WTC11 (cell line): Measurements from ENCODE around the gene EWSR1. TPM values are rescaled to one million over a fixed set of nuclear protein-coding genes. Genes with fewer than 3 reads are reported as not detected.

ENCODE experiments used
- ATAC-seq: fragments of 200-7000 bp; cut with Tn5 transposase; 2 replicates; pipeline ENCODE4 v1.10.0; 2021; ENCODE audit warnings: mild to moderate bottlenecking, moderate library complexity
- CTCF ChIA-PET: fragments of 300-600 bp; sonication (Branson Sonifier 250); formaldehyde crosslinking; loops from one replicate; lab custom pipeline; 2021; ENCODE audit warnings: antibody characterized with exemption; lab: Charles Lee
- POLR2A ChIA-PET: fragments of 350-600 bp; sonication (Branson Sonifier 250); formaldehyde crosslinking; loops from one replicate; lab custom pipeline; 2021; ENCODE audit warnings: antibody characterized with exemption; lab: Charles Lee
- DNase-seq: peaks from one replicate; pipeline ENCODE4 v3.0.0; 2021; ENCODE audit warnings: low spot score
- H3K27ac Mint-ChIP-seq: 2 replicates; pipeline ENCODE4 v1.8.0; 2021; ENCODE audit warnings: mixed read lengths
- H3K27me3 Mint-ChIP-seq: 2 replicates; pipeline ENCODE4 v1.8.0; 2021; ENCODE audit warnings: low read depth, mild to moderate bottlenecking, moderate library complexity, mixed read lengths
- H3K36me3 Mint-ChIP-seq: 2 replicates; pipeline ENCODE4 v1.8.0; 2021; ENCODE audit warnings: mixed read lengths
- H3K4me1 Mint-ChIP-seq: 2 replicates; pipeline ENCODE4 v1.8.0; 2022; ENCODE audit warnings: mixed read lengths
- H3K4me3 Mint-ChIP-seq: 2 replicates; pipeline ENCODE4 v1.8.0; 2021; ENCODE audit warnings: mild to moderate bottlenecking, moderate library complexity, mixed read lengths
- H3K9me3 Mint-ChIP-seq: 2 replicates; pipeline ENCODE4 v1.8.0; 2021; ENCODE audit warnings: mixed read lengths
- CBFB ChIP-seq: sonication (generic); formaldehyde crosslinking; IDR thresholded peaks from 2 replicates; pipeline ENCODE4 v1.8.1; 2022; ENCODE audit warnings: mild to moderate bottlenecking, low read depth, missing genetic modification reagents
- CREB1 ChIP-seq: sonication (generic); formaldehyde crosslinking; IDR thresholded peaks from 2 replicates; pipeline ENCODE4 v1.8.0; 2023; ENCODE audit warnings: mild to moderate bottlenecking, missing genetic modification reagents
- ESRRA ChIP-seq: sonication (generic); formaldehyde crosslinking; IDR thresholded peaks from 2 replicates; pipeline ENCODE4 v1.8.1; 2022; ENCODE audit warnings: mild to moderate bottlenecking, missing genetic modification reagents, borderline replicate concordance
- FOXP1 ChIP-seq: sonication (generic); formaldehyde crosslinking; IDR thresholded peaks from 2 replicates; pipeline ENCODE4 v1.8.0; 2022; ENCODE audit warnings: missing genetic modification reagents, mild to moderate bottlenecking, moderate library complexity, borderline replicate concordance
- IRF2 ChIP-seq: sonication (generic); formaldehyde crosslinking; IDR thresholded peaks from 2 replicates; pipeline ENCODE4 v1.8.0; 2022; ENCODE audit warnings: low read depth, missing genetic modification reagents, borderline replicate concordance
- JAZF1 ChIP-seq: fragments of 250-450 bp; sonication (Bioruptor Pico); IDR thresholded peaks from 2 replicates; pipeline ENCODE4 v1.9.0; 2021; ENCODE audit warnings: moderate library complexity, mild to moderate bottlenecking, inconsistent platforms
- JUN ChIP-seq: sonication (generic); formaldehyde crosslinking; IDR thresholded peaks from 2 replicates; pipeline ENCODE4 v1.8.0; 2023; ENCODE audit warnings: mild to moderate bottlenecking, missing genetic modification reagents
- NFYB ChIP-seq: sonication (generic); formaldehyde crosslinking; conservative IDR thresholded peaks from 2 replicates; pipeline ENCODE4 v1.8.0; 2022; ENCODE audit warnings: low read depth, missing genetic modification reagents
- SOX15 ChIP-seq: fragments of 250-450 bp; sonication (Bioruptor Pico); IDR thresholded peaks from 2 replicates; pipeline ENCODE4 v1.9.0; 2021; ENCODE audit warnings: mild to moderate bottlenecking
- SP1 ChIP-seq: sonication (generic); formaldehyde crosslinking; conservative IDR thresholded peaks from 2 replicates; pipeline ENCODE4 v1.8.1; 2022; ENCODE audit warnings: missing genetic modification reagents
- TP53 ChIP-seq: sonication (generic); formaldehyde crosslinking; IDR thresholded peaks from 2 replicates; pipeline ENCODE4 v1.8.1; 2023; ENCODE audit warnings: mild to moderate bottlenecking, missing genetic modification reagents
- ZNF232 ChIP-seq: sonication (generic); formaldehyde crosslinking; IDR thresholded peaks from 2 replicates; pipeline ENCODE4 v1.8.0; 2022; ENCODE audit warnings: mild to moderate bottlenecking, missing genetic modification reagents
- ZNF423 ChIP-seq: fragments of 250-450 bp; sonication (Bioruptor Pico); IDR thresholded peaks from 2 replicates; pipeline ENCODE4 v2.1.2; 2022; ENCODE audit warnings: mild to moderate bottlenecking, moderate library complexity
- ZNF671 ChIP-seq: fragments of 250-450 bp; sonication (Bioruptor Pico); IDR thresholded peaks from 2 replicates; pipeline ENCODE4 v1.8.0; 2021; ENCODE audit warnings: mild to moderate bottlenecking
- total RNA-seq: library from RNA; stranded (reverse); gene quantifications from 3 replicates; pipeline ENCODE4 v1.2.3, GENCODE V29; 2021
- TF ChIP-seq, protein P1 (sequence below): sonication (generic); formaldehyde crosslinking; IDR thresholded peaks from 2 replicates; pipeline ENCODE4 v1.8.0; 2022; ENCODE audit warnings: missing genetic modification reagents
- TF ChIP-seq, protein P2 (sequence below): sonication (generic); formaldehyde crosslinking; IDR thresholded peaks from 2 replicates; pipeline ENCODE4 v1.8.1; 2023; ENCODE audit warnings: mild to moderate bottlenecking, missing genetic modification reagents, moderate library complexity
- TF ChIP-seq, protein P3 (sequence below): sonication (generic); formaldehyde crosslinking; IDR thresholded peaks from 2 replicates; pipeline ENCODE4 v1.8.1; 2023; ENCODE audit warnings: mild to moderate bottlenecking, missing genetic modification reagents
- TF ChIP-seq, protein P4 (sequence below): sonication (generic); formaldehyde crosslinking; IDR thresholded peaks from 2 replicates; pipeline ENCODE4 v1.8.1; 2022; ENCODE audit warnings: missing genetic modification reagents, borderline replicate concordance
- TF ChIP-seq, protein P5 (sequence below): sonication (generic); formaldehyde crosslinking; IDR thresholded peaks from 2 replicates; pipeline ENCODE4 v1.8.0; 2023; ENCODE audit warnings: missing genetic modification reagents, mild to moderate bottlenecking, borderline replicate concordance

EWSR1 gene
- total RNA-seq, 1 experiment from 2014 or later = 377 TPM

DNA sequence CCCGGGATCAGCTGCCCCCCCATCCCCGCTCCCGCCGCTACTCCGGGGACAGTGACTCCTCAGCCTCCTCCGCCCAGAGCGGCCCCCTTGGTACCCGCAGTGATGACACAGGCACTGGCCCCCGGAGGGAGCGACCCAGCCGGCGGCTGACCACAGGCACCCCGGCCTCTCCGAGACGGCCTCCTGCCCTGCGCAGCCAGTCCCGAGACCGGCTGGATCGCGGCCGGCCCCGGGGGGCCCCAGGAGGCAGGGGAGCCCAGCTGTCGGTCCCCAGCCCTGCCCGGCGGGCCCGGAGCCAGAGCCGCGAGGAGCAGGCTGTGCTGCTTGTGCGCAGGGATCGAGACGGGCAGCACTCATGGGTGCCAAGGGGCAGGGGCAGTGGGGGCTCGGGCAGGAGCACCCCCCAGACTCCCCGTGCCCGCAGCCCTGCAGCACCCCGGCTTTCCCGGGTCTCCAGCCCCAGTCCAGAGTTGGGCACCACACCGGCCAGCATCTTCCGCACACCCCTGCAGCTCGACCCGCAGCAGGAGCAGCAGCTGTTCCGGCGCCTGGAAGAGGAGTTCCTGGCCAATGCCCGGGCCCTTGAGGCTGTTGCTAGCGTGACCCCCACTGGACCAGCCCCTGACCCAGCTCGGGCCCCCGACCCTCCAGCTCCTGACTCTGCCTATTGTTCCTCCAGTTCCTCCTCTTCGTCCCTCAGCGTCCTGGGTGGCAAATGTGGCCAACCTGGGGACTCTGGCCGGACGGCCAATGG is 43.6 kb downstream of the EWSR1 start (continued):
- TF ChIP-seq, protein P1, sequence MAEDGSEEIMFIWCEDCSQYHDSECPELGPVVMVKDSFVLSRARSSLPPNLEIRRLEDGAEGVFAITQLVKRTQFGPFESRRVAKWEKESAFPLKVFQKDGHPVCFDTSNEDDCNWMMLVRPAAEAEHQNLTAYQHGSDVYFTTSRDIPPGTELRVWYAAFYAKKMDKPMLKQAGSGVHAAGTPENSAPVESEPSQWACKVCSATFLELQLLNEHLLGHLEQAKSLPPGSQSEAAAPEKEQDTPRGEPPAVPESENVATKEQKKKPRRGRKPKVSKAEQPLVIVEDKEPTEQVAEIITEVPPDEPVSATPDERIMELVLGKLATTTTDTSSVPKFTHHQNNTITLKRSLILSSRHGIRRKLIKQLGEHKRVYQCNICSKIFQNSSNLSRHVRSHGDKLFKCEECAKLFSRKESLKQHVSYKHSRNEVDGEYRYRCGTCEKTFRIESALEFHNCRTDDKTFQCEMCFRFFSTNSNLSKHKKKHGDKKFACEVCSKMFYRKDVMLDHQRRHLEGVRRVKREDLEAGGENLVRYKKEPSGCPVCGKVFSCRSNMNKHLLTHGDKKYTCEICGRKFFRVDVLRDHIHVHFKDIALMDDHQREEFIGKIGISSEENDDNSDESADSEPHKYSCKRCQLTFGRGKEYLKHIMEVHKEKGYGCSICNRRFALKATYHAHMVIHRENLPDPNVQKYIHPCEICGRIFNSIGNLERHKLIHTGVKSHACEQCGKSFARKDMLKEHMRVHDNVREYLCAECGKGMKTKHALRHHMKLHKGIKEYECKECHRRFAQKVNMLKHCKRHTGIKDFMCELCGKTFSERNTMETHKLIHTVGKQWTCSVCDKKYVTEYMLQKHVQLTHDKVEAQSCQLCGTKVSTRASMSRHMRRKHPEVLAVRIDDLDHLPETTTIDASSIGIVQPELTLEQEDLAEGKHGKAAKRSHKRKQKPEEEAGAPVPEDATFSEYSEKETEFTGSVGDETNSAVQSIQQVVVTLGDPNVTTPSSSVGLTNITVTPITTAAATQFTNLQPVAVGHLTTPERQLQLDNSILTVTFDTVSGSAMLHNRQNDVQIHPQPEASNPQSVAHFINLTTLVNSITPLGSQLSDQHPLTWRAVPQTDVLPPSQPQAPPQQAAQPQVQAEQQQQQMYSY = no peak
- TF ChIP-seq, protein P2, sequence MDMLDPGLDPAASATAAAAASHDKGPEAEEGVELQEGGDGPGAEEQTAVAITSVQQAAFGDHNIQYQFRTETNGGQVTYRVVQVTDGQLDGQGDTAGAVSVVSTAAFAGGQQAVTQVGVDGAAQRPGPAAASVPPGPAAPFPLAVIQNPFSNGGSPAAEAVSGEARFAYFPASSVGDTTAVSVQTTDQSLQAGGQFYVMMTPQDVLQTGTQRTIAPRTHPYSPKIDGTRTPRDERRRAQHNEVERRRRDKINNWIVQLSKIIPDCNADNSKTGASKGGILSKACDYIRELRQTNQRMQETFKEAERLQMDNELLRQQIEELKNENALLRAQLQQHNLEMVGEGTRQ (CRISPR knock-in tag) = no peak
- TF ChIP-seq SOX15 (CRISPR knock-in tag) (no peak), CREB1 (CRISPR knock-in tag) (no peak), ESRRA (CRISPR knock-in tag) (no peak)
- TF ChIP-seq, protein P3, sequence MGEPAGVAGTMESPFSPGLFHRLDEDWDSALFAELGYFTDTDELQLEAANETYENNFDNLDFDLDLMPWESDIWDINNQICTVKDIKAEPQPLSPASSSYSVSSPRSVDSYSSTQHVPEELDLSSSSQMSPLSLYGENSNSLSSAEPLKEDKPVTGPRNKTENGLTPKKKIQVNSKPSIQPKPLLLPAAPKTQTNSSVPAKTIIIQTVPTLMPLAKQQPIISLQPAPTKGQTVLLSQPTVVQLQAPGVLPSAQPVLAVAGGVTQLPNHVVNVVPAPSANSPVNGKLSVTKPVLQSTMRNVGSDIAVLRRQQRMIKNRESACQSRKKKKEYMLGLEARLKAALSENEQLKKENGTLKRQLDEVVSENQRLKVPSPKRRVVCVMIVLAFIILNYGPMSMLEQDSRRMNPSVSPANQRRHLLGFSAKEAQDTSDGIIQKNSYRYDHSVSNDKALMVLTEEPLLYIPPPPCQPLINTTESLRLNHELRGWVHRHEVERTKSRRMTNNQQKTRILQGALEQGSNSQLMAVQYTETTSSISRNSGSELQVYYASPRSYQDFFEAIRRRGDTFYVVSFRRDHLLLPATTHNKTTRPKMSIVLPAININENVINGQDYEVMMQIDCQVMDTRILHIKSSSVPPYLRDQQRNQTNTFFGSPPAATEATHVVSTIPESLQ = no peak
- TF ChIP-seq, protein P4, sequence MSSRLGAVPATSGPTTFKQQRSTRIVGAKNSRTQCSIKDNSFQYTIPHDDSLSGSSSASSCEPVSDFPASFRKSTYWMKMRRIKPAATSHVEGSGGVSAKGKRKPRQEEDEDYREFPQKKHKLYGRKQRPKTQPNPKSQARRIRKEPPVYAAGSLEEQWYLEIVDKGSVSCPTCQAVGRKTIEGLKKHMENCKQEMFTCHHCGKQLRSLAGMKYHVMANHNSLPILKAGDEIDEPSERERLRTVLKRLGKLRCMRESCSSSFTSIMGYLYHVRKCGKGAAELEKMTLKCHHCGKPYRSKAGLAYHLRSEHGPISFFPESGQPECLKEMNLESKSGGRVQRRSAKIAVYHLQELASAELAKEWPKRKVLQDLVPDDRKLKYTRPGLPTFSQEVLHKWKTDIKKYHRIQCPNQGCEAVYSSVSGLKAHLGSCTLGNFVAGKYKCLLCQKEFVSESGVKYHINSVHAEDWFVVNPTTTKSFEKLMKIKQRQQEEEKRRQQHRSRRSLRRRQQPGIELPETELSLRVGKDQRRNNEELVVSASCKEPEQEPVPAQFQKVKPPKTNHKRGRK (CRISPR knock-in tag) = no peak

DNA sequence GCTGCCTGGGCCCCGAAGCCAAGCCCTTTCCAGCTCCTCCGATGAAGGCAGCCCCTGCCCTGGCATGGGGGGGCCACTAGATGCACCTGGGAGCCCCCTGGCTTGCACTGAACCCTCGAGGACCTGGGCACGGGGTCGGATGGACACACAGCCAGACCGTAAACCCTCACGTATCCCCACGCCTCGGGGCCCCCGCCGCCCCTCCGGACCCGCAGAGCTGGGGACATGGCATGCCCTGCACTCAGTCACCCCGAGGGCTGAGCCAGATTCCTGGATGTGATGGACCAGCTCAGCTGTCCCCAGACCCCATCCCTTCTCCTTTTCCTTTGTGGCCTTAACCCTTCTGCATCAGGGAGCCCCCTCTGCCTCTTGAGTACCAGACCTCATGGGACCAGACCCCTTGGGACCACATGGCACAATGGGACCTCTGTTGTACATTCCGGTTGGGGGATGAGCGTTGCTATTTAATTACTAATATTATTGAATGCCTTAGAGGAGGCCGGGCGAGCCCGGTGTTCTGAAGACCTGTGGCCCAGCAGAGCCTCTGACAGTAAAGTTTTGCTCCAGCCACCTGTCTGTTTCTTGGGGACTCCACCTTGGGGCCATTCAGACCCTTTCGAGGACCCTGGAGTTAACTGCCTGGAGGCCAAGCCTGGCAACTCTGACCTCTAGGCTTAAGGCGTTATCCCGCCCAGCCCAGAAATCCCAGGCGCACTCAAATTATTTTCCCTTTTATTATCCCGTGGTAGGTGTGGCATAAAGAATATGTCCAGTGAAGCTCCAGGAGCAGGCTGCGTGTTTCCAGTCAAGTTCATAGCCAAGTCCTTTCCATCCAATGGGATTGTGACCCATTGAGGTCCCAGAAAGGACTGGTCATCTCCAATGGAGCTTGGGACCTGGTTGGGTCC is 44.4 kb downstream of the EWSR1 start:
- DNase-seq = no peak
- H3K4me1 Mint-ChIP-seq = peaks cover 20% of the 10 kb centered on the region
- H3K27me3 Mint-ChIP-seq = peaks cover 49% of the 10 kb centered on the region
- ChIA-PET POLR2A (no interaction called here), CTCF (interaction anchor here (0.5 to 3.3 kb wide), 32 partner anchors 9 to 436 kb away, joined by 3 to 52 read pairs (median 4); partner anchors contain the start of genes AP1B1, EWSR1 and RHBDD3)
- no peak for ATAC-seq
- peaks cover 3% of the 10 kb centered on the region; the same call in 1 of the 2 replicates for H3K9me3 Mint-ChIP-seq
- peaks cover 6% of the 10 kb centered on the region; the same call in 1 of the 2 replicates for H3K36me3 Mint-ChIP-seq
- H3K4me3 Mint-ChIP-seq = no peak overlapping the region
- no peak overlapping the region; the same call in 1 of the 2 replicates for H3K27ac Mint-ChIP-seq
- TF ChIP-seq ZNF423 (CRISPR knock-in tag) (no peak), CBFB (CRISPR knock-in tag) (no peak), TP53 (CRISPR knock-in tag) (no peak), ZNF671 (CRISPR knock-in tag) (no peak), ZNF232 (CRISPR knock-in tag) (no peak), JAZF1 (CRISPR knock-in tag) (no peak), FOXP1 (no peak), NFYB (CRISPR knock-in tag) (no peak), IRF2 (CRISPR knock-in tag) (no peak), JUN (CRISPR knock-in tag) (no peak), SP1 (CRISPR knock-in tag) (no peak)
- TF ChIP-seq, protein P5, sequence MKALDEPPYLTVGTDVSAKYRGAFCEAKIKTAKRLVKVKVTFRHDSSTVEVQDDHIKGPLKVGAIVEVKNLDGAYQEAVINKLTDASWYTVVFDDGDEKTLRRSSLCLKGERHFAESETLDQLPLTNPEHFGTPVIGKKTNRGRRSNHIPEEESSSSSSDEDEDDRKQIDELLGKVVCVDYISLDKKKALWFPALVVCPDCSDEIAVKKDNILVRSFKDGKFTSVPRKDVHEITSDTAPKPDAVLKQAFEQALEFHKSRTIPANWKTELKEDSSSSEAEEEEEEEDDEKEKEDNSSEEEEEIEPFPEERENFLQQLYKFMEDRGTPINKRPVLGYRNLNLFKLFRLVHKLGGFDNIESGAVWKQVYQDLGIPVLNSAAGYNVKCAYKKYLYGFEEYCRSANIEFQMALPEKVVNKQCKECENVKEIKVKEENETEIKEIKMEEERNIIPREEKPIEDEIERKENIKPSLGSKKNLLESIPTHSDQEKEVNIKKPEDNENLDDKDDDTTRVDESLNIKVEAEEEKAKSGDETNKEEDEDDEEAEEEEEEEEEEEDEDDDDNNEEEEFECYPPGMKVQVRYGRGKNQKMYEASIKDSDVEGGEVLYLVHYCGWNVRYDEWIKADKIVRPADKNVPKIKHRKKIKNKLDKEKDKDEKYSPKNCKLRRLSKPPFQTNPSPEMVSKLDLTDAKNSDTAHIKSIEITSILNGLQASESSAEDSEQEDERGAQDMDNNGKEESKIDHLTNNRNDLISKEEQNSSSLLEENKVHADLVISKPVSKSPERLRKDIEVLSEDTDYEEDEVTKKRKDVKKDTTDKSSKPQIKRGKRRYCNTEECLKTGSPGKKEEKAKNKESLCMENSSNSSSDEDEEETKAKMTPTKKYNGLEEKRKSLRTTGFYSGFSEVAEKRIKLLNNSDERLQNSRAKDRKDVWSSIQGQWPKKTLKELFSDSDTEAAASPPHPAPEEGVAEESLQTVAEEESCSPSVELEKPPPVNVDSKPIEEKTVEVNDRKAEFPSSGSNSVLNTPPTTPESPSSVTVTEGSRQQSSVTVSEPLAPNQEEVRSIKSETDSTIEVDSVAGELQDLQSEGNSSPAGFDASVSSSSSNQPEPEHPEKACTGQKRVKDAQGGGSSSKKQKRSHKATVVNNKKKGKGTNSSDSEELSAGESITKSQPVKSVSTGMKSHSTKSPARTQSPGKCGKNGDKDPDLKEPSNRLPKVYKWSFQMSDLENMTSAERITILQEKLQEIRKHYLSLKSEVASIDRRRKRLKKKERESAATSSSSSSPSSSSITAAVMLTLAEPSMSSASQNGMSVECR (CRISPR knock-in tag) = no peak
- TF ChIP-seq, protein P2 (CRISPR knock-in tag) = no peak
